ENCODE results near the gene NMBR.

DNA sequence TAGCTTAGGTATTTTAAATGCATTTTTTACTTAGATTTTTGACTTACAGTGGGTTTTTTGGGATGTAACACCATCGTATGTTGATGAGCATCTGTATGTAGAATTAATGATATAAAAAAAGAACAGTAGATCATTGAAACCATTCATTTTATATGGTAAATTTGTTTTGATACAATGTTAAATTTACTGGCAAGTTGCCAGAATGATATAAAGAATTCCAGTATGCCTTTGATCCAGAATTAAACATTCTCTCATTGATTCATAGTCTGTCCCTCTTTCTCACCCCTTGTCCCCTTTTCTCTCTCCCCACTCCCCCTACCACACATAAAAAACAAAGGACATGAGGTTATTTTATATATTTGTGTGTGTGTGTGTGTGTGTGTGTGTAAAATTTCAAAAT, 45.4 kb upstream of the NMBR start:
- TF ChIP-seq NFIC (IDR thresholded peaks at IDR 0.05) (0 out of 2 replicates have a peak, but pooled peaks have one; percentile 24), TEAD4 (IDR thresholded peaks at IDR 0.05) (no peak)

Measured in Ishikawa (cell line).